GM23248 (cell line): ENCODE measurements around the gene ATL1. TPM values are rescaled to one million over a fixed set of nuclear protein-coding genes. Genes with fewer than 3 reads are reported as not detected.

Experiments
- DNase-seq: peaks from one replicate; pipeline ENCODE4 v3.0.0-alpha.2; 2015
- H2AFZ ChIP-seq: fragments of 200-600 bp; sonication (generic); 2 replicates; pipeline ENCODE4 v1.6.1; 2016; ENCODE audit warnings: antibody characterized with exemption
- H3F3A ChIP-seq: fragments of 200-600 bp; sonication (generic); 2 replicates; pipeline ENCODE4 v1.6.1; 2016; ENCODE audit warnings: mild to moderate bottlenecking, antibody characterized with exemption, mixed run types; ENCODE audit not compliant: insufficient read depth
- H3K27ac ChIP-seq: fragments of 200-600 bp; sonication (generic); 2 replicates; pipeline ENCODE4 v1.5.1; 2016; ENCODE audit warnings: mild to moderate bottlenecking
- H3K27me3 ChIP-seq: fragments of 200-600 bp; sonication (generic); replicated peaks from 2 replicates; pipeline ENCODE4 v1.6.1; 2016; ENCODE audit warnings: mild to moderate bottlenecking; ENCODE audit not compliant: insufficient read depth
- H3K36me3 ChIP-seq: fragments of 200-600 bp; sonication (generic); 2 replicates; pipeline ENCODE4 v1.6.1; 2016; ENCODE audit warnings: low read depth, mild to moderate bottlenecking
- H3K4me1 ChIP-seq: fragments of 200-600 bp; sonication (generic); 2 replicates; pipeline ENCODE4 v1.6.1; 2016; ENCODE audit warnings: mild to moderate bottlenecking; ENCODE audit not compliant: insufficient read depth
- H3K4me2 ChIP-seq: fragments of 200-600 bp; sonication (generic); one replicate; pipeline ENCODE4 v1.6.1; 2016; ENCODE audit warnings: mild to moderate bottlenecking; ENCODE audit not compliant: unreplicated experiment
- H3K4me3 ChIP-seq: fragments of 200-600 bp; sonication (generic); 2 replicates; pipeline ENCODE4 v1.5.1; 2016; ENCODE audit warnings: mild to moderate bottlenecking
- H3K79me2 ChIP-seq: fragments of 200-600 bp; sonication (generic); 2 replicates; pipeline ENCODE4 v1.6.1; 2016; ENCODE audit warnings: mild to moderate bottlenecking; ENCODE audit not compliant: insufficient read depth
- H3K9ac ChIP-seq: fragments of 200-600 bp; sonication (generic); 2 replicates; pipeline ENCODE4 v1.6.1; 2016; ENCODE audit warnings: mild to moderate bottlenecking
- H3K9me2 ChIP-seq: fragments of 200-600 bp; sonication (generic); 2 replicates; pipeline ENCODE4 v1.6.1; 2016; ENCODE audit warnings: mixed run types, mild to moderate bottlenecking, moderate library complexity; ENCODE audit not compliant: insufficient read depth
- H3K9me3 ChIP-seq: fragments of 200-600 bp; sonication (generic); one replicate; pipeline ENCODE4 v1.6.1; 2017; ENCODE audit warnings: low read depth
- H4K20me1 ChIP-seq: fragments of 200-600 bp; sonication (generic); 2 replicates; pipeline ENCODE4 v1.6.0; 2016; ENCODE audit not compliant: insufficient read depth
- EZH2 ChIP-seq: fragments of 200-600 bp; sonication (generic); IDR thresholded peaks from 2 replicates; pipeline ENCODE4 v1.6.1; 2018; ENCODE audit warnings: antibody characterized with exemption, mild to moderate bottlenecking; ENCODE audit not compliant: insufficient read depth, poor library complexity, severe bottlenecking
- EZH2phosphoT487 ChIP-seq: fragments of 200-600 bp; sonication (generic); IDR thresholded peaks from 2 replicates; pipeline ENCODE4 v1.6.1; 2018; ENCODE audit warnings: antibody characterized with exemption, moderate library complexity, mild to moderate bottlenecking, low read depth; ENCODE audit not compliant: insufficient read depth
- WGBS, 2 experiments: methylation state at CpG; one replicate each; pipeline ENCODE4 v1.1.6; 2015 to 2017; ENCODE audit warnings: low lambda C conversion rate in 2 of 2, low coverage in 1 of 2; ENCODE audit errors: missing lambda C conversion rate in 2 of 2; 5-methylcytosine and 5-hydroxymethylcytosine counted together
- in situ Hi-C: fragments of 300-500 bp; cut with MboI; formaldehyde crosslinking; loops from 2 replicates; pipeline ENCODE4 v1.15.0; 2020
- polyA plus RNA-seq: library from polyadenylated mRNA; unstranded; fragments of >200 nt; fragmentation: Nextera tagmentation; extraction: Ambion mirVana; gene quantifications from 2 replicates; pipeline ENCODE4 v1.2.1, GENCODE V29; 2016
- total RNA-seq: library from RNA; depleted of rRNA; stranded (reverse); fragments of >200 nt; shearing (Covaris generic); gene quantifications from 2 replicates; pipeline ENCODE4 v1.2.3, GENCODE V29; 2014

The ATL1 gene
- total and polyA plus RNA-seq, 2 experiments from 2014 or later = 10.8 to 11.4 TPM

GRCh38 chr14:50524731-50525515 lies 35.0 kb upstream of the ATL1 start:
- Histone ChIP-seq H3K27me3 (no peaks in the 10 kb centered on the region), H3K36me3 (0 out of 2 replicates have a peak, but pooled peaks cover 3% of the 10 kb centered on the region), H4K20me1 (peaks cover 40% of the 10 kb centered on the region), H3K27ac (no peak overlapping the region), H2AFZ (no peak overlapping the region), H3F3A (peaks cover 41% of the 10 kb centered on the region), H3K4me3 (no peak overlapping the region), H3K9me2 (no peaks in the 10 kb centered on the region), H3K9ac (no peak overlapping the region), H3K9me3 (no peaks in the 10 kb centered on the region), H3K4me1 (peaks cover 70% of the 10 kb centered on the region), H3K4me2 (no peak overlapping the region), H3K79me2 (peaks cover 99% of the 10 kb centered on the region)
- in situ Hi-C loops = loop anchor here (25.0 kb wide), 1 partner anchor 663 kb away; the partner anchor contains the start of gene NEMF
- 82% methylated on average over 6 of the region's 6 CpGs for WGBS, 2 experiments
- TF ChIP-seq EZH2phosphoT487 (no peak), EZH2 (no peak)
- no peak for DNase-seq

GRCh38 chr14:50528000-50528399 lies 31.9 kb upstream of the ATL1 start:
- Histone ChIP-seq H3K4me2 (peak overlapping the region; percentile 97), H3K4me3 (peak overlapping the region; percentile 40; the same call in 1 of the 2 replicates), H2AFZ (no peak overlapping the region), H3K4me1 (peaks cover 57% of the 10 kb centered on the region), H3K9me2 (no peaks in the 10 kb centered on the region), H3K36me3 (0 out of 2 replicates have a peak, but pooled peaks cover 3% of the 10 kb centered on the region), H3K9ac (no peak overlapping the region), H3K27ac (peak overlapping the region; percentile 86), H3K79me2 (peaks cover 92% of the 10 kb centered on the region), H3F3A (peaks cover 40% of the 10 kb centered on the region), H3K9me3 (no peaks in the 10 kb centered on the region), H4K20me1 (peaks cover 27% of the 10 kb centered on the region), H3K27me3 (no peaks in the 10 kb centered on the region)
- TF ChIP-seq EZH2 = no peak
- no peak for TF ChIP-seq EZH2phosphoT487
- WGBS, 2 experiments = 73 to 77% methylated on average over 1 of the region's 1 CpG
- peak; percentile 53 for DNase-seq
- in situ Hi-C loops = loop anchor here (25.0 kb wide), 1 partner anchor 666 kb away; the partner anchor contains the start of gene NEMF

GRCh38 chr14:50529288-50530179 lies 30.4 kb upstream of the ATL1 start:
- Histone ChIP-seq H3K9ac (peak overlapping the region; percentile 97), H3K79me2 (peaks cover 77% of the 10 kb centered on the region), H2AFZ (no peak overlapping the region), H3K4me1 (peaks cover 52% of the 10 kb centered on the region), H3K36me3 (0 out of 2 replicates have a peak, but pooled peaks cover 3% of the 10 kb centered on the region), H3K27ac (peak overlapping the region; percentile 86), H3K9me2 (no peaks in the 10 kb centered on the region), H3K4me2 (peak overlapping the region; percentile 97), H3K9me3 (no peaks in the 10 kb centered on the region), H3K27me3 (no peaks in the 10 kb centered on the region), H3F3A (peaks cover 40% of the 10 kb centered on the region), H3K4me3 (peak overlapping the region; percentile 94), H4K20me1 (peaks cover 15% of the 10 kb centered on the region)
- in situ Hi-C loops = loop anchor here (10.0 to 25.0 kb wide), 2 partner anchors 205 to 667 kb away; partner anchors contain the start of gene NEMF
- DNase-seq = peak; percentile 61
- TF ChIP-seq EZH2phosphoT487 (no peak), EZH2 (no peak)
- 36 to 42% methylated on average over 6 of the region's 6 CpGs for WGBS, 2 experiments

GRCh38 chr14:50530358-50530757 lies 29.6 kb upstream of the ATL1 start:
- in situ Hi-C loops = loop anchor here (10.0 to 25.0 kb wide), 2 partner anchors 206 to 668 kb away; partner anchors contain the start of gene NEMF
- Histone ChIP-seq H3K27me3 (no peaks in the 10 kb centered on the region), H3K9me3 (no peaks in the 10 kb centered on the region), H3K27ac (peak overlapping the region; percentile 86), H3K4me2 (peak overlapping the region; percentile 97), H3K4me3 (peak overlapping the region; percentile 94), H3K4me1 (peaks cover 44% of the 10 kb centered on the region), H4K20me1 (0 out of 2 replicates have a peak, but pooled peaks cover 7% of the 10 kb centered on the region), H3K79me2 (peaks cover 69% of the 10 kb centered on the region), H3K9ac (peak overlapping the region; percentile 97), H3K9me2 (no peaks in the 10 kb centered on the region), H3F3A (peaks cover 40% of the 10 kb centered on the region), H3K36me3 (0 out of 2 replicates have a peak, but pooled peaks cover 3% of the 10 kb centered on the region), H2AFZ (no peak overlapping the region)
- DNase-seq = peak; percentile 78
- TF ChIP-seq EZH2phosphoT487 (no peak), EZH2 (no peak)
- WGBS, 2 experiments = 0% methylated on average over 1 of the region's 1 CpG
